ENCODE results near the gene PDGFD.

DNA sequence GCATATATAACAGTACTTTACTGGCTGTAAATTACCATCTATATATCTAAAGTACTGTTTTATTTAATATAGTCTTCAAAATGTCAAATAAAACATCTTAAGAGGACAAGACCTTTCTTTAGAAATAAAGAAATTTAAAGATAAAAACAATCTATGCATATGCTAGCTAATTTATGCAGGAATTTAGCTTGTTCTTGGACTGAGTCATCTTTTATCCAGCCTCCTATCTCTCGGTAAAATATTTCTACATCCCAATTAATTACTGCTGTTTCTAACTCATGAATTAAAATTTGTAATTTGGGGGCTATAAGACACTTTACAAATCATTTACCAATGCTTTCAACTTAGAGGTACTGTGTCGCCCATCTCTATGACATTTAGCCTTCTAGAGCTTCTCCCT, 200.3 kb downstream of the PDGFD start:
- TF ChIP-seq FOXM1 (IDR thresholded peaks at IDR 0.05; ENCODE audit: borderline replicate concordance) = no peak
- no peak for TF ChIP-seq NFRKB (IDR thresholded peaks at IDR 0.05)
- TF ChIP-seq LEF1 (IDR thresholded peaks at IDR 0.05; ENCODE audit: borderline replicate concordance) = no peak
- TF ChIP-seq ZNF384 (IDR thresholded peaks at IDR 0.05) = no peak
- TF ChIP-seq, protein P1, sequence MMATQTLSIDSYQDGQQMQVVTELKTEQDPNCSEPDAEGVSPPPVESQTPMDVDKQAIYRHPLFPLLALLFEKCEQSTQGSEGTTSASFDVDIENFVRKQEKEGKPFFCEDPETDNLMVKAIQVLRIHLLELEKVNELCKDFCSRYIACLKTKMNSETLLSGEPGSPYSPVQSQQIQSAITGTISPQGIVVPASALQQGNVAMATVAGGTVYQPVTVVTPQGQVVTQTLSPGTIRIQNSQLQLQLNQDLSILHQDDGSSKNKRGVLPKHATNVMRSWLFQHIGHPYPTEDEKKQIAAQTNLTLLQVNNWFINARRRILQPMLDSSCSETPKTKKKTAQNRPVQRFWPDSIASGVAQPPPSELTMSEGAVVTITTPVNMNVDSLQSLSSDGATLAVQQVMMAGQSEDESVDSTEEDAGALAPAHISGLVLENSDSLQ (IDR thresholded peaks at IDR 0.05) = no peak
- no peak for TF ChIP-seq TARDBP (IDR thresholded peaks at IDR 0.05)
- no peak for TF ChIP-seq SP1 (IDR thresholded peaks at IDR 0.05)
- TF ChIP-seq ELF4 (IDR thresholded peaks at IDR 0.05) = no peak
- no peak for TF ChIP-seq BHLHE40 (IDR thresholded peaks at IDR 0.05; ENCODE audit: borderline replicate concordance)
- TF ChIP-seq SUZ12 (IDR thresholded peaks at IDR 0.05) = no peak
- no peak for TF ChIP-seq ARNT (IDR thresholded peaks at IDR 0.05)
- TF ChIP-seq HDGF (IDR thresholded peaks at IDR 0.05; ENCODE audit: borderline replicate concordance) = no peak
